WTC11 (cell line): ENCODE data around the gene MAST1. TPM values are rescaled to one million over a fixed set of nuclear protein-coding genes. Genes with fewer than 3 reads are reported as not detected.
A peak's percentile ranks its signal among the peaks of the same experiment; 100 is the strongest.

Experiments
- ATAC-seq: fragments of 200-7000 bp; cut with Tn5 transposase; 2 replicates; pipeline ENCODE4 v1.10.0; 2021; ENCODE audit warnings: mild to moderate bottlenecking, moderate library complexity
- CTCF ChIA-PET: fragments of 300-600 bp; sonication (Branson Sonifier 250); formaldehyde crosslinking; loops from one replicate; lab custom pipeline; 2021; ENCODE audit warnings: antibody characterized with exemption; lab: Charles Lee
- POLR2A ChIA-PET: fragments of 350-600 bp; sonication (Branson Sonifier 250); formaldehyde crosslinking; loops from one replicate; lab custom pipeline; 2021; ENCODE audit warnings: antibody characterized with exemption; lab: Charles Lee
- DNase-seq: peaks from one replicate; pipeline ENCODE4 v3.0.0; 2021; ENCODE audit warnings: low spot score
- H3K27ac Mint-ChIP-seq: 2 replicates; pipeline ENCODE4 v1.8.0; 2021; ENCODE audit warnings: mixed read lengths
- H3K27me3 Mint-ChIP-seq: 2 replicates; pipeline ENCODE4 v1.8.0; 2021; ENCODE audit warnings: low read depth, mild to moderate bottlenecking, moderate library complexity, mixed read lengths
- H3K36me3 Mint-ChIP-seq: 2 replicates; pipeline ENCODE4 v1.8.0; 2021; ENCODE audit warnings: mixed read lengths
- H3K4me1 Mint-ChIP-seq: 2 replicates; pipeline ENCODE4 v1.8.0; 2022; ENCODE audit warnings: mixed read lengths
- H3K4me3 Mint-ChIP-seq: 2 replicates; pipeline ENCODE4 v1.8.0; 2021; ENCODE audit warnings: mild to moderate bottlenecking, moderate library complexity, mixed read lengths
- H3K9me3 Mint-ChIP-seq: 2 replicates; pipeline ENCODE4 v1.8.0; 2021; ENCODE audit warnings: mixed read lengths
- EMX1 ChIP-seq: fragments of 250-450 bp; sonication (Bioruptor Pico); IDR thresholded peaks from 2 replicates; pipeline ENCODE4 v1.8.0; 2021; ENCODE audit warnings: mild to moderate bottlenecking
- FOXK1 ChIP-seq: sonication (generic); formaldehyde crosslinking; IDR thresholded peaks from 2 replicates; pipeline ENCODE4 v1.8.0; 2022; ENCODE audit warnings: mild to moderate bottlenecking, moderate library complexity, missing genetic modification reagents
- GABPB1 ChIP-seq: sonication (generic); formaldehyde crosslinking; IDR thresholded peaks from 2 replicates; pipeline ENCODE4 v1.8.1; 2023; ENCODE audit warnings: mild to moderate bottlenecking, missing genetic modification reagents
- GTF2I ChIP-seq: fragments of 250-450 bp; sonication (Bioruptor Pico); conservative IDR thresholded peaks from 2 replicates; pipeline ENCODE4 v1.4.0; 2021; ENCODE audit warnings: mild to moderate bottlenecking
- NFATC4 ChIP-seq: fragments of 250-450 bp; sonication (Bioruptor Pico); IDR thresholded peaks from 2 replicates; pipeline ENCODE4 v1.9.0; 2021; ENCODE audit warnings: mild to moderate bottlenecking
- NFE2L1 ChIP-seq: sonication (generic); formaldehyde crosslinking; IDR thresholded peaks from 2 replicates; pipeline ENCODE4 v1.8.1; 2023; ENCODE audit warnings: missing genetic modification reagents
- NR1H2 ChIP-seq: sonication (generic); formaldehyde crosslinking; IDR thresholded peaks from 2 replicates; pipeline ENCODE4 v1.9.0; 2021; ENCODE audit warnings: mild to moderate bottlenecking, moderate library complexity, missing genetic modification reagents
- NR2C2 ChIP-seq: sonication (generic); formaldehyde crosslinking; IDR thresholded peaks from 2 replicates; pipeline ENCODE4 v1.8.0; 2022; ENCODE audit warnings: mild to moderate bottlenecking, missing genetic modification reagents
- NR3C1 ChIP-seq: sonication (generic); formaldehyde crosslinking; conservative IDR thresholded peaks from 2 replicates; pipeline ENCODE4 v1.8.1; 2023; ENCODE audit warnings: low read depth, mild to moderate bottlenecking, missing genetic modification reagents
- PRRX2 ChIP-seq: fragments of 250-450 bp; sonication (Bioruptor Pico); IDR thresholded peaks from 2 replicates; pipeline ENCODE4 v1.8.0; 2021; ENCODE audit warnings: mild to moderate bottlenecking
- SMAD3 ChIP-seq: sonication (generic); formaldehyde crosslinking; IDR thresholded peaks from 2 replicates; pipeline ENCODE4 v1.8.0; 2022; ENCODE audit warnings: missing genetic modification reagents, mild to moderate bottlenecking, borderline replicate concordance
- SMAD4 ChIP-seq: sonication (generic); formaldehyde crosslinking; IDR thresholded peaks from 2 replicates; pipeline ENCODE4 v1.8.0; 2022; ENCODE audit warnings: mild to moderate bottlenecking, missing genetic modification reagents
- ZBTB21 ChIP-seq: sonication (generic); formaldehyde crosslinking; IDR thresholded peaks from 2 replicates; pipeline ENCODE4 v1.8.1; 2023; ENCODE audit warnings: mild to moderate bottlenecking, missing genetic modification reagents, borderline replicate concordance
- ZNF121 ChIP-seq: sonication (generic); formaldehyde crosslinking; IDR thresholded peaks from 2 replicates; pipeline ENCODE4 v1.8.0; 2023; ENCODE audit warnings: missing genetic modification reagents
- ZNF317 ChIP-seq: sonication (generic); formaldehyde crosslinking; IDR thresholded peaks from 2 replicates; pipeline ENCODE4 v1.8.1; 2023; ENCODE audit warnings: low read depth, mild to moderate bottlenecking, moderate library complexity, missing genetic modification reagents, borderline replicate concordance
- ZNF423 ChIP-seq: fragments of 250-450 bp; sonication (Bioruptor Pico); IDR thresholded peaks from 2 replicates; pipeline ENCODE4 v2.1.2; 2022; ENCODE audit warnings: mild to moderate bottlenecking, moderate library complexity
- total RNA-seq: library from RNA; stranded (reverse); gene quantifications from 3 replicates; pipeline ENCODE4 v1.2.3, GENCODE V29; 2021
- TF ChIP-seq, protein P1 (sequence below): fragments of 200-600 bp; IDR thresholded peaks from 2 replicates; pipeline ENCODE4 v1.8.0; 2022; ENCODE audit warnings: antibody characterized with exemption
- TF ChIP-seq, protein P2 (sequence below): fragments of 250-450 bp; sonication (Bioruptor Pico); IDR thresholded peaks from 2 replicates; pipeline ENCODE4 v1.9.0; 2021; ENCODE audit warnings: mild to moderate bottlenecking
- TF ChIP-seq, protein P3 (sequence below): fragments of 250-450 bp; sonication (Bioruptor Pico); IDR thresholded peaks from 2 replicates; pipeline ENCODE4 v1.8.0; 2021; ENCODE audit warnings: mild to moderate bottlenecking
- TF ChIP-seq, protein P4 (sequence below): sonication (generic); formaldehyde crosslinking; conservative IDR thresholded peaks from 2 replicates; pipeline ENCODE4 v1.8.1; 2023; ENCODE audit warnings: mild to moderate bottlenecking, low read depth, missing genetic modification reagents, moderate library complexity
- TF ChIP-seq, protein P5 (sequence below): sonication (generic); formaldehyde crosslinking; IDR thresholded peaks from 2 replicates; pipeline ENCODE4 v1.8.0; 2022; ENCODE audit warnings: mild to moderate bottlenecking, missing genetic modification reagents
- TF ChIP-seq, protein P6 (sequence below): sonication (generic); formaldehyde crosslinking; IDR thresholded peaks from 2 replicates; pipeline ENCODE4 v1.8.0; 2022; ENCODE audit warnings: missing genetic modification reagents

MAST1 gene
- total RNA-seq, 1 experiment from 2014 or later = 24.3 TPM

DNA sequence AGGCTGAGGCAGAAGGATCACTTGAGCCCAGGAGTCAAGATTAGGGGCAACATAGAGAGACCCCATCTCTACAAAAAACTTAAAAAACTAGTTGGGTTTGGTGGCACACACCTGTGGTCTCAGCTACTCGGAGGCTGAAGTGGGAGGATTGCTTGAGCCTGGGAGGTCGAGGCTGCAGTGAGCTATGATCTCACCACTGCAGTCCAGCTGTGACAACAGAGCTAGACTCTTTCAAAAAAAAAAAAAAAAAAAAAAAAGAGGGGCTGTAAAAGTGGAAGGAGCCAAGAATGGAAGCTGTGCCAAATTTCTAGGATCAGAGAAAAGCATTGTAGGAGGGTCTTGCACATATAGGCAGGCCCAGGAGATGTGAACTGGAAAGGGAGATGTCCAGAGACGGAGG, 33.4 kb downstream of the MAST1 start:
- DNase-seq = no peak
- POLR2A ChIA-PET = interaction anchor here (0.9 to 3.1 kb wide), 2 partner anchors 10 to 14 kb away, joined by 3 to 18 read pairs; partner anchors contain the start of gene DNASE2
- CTCF ChIA-PET = interaction anchor here (0.6 to 2.5 kb wide), 6 partner anchors 14 to 113 kb away, joined by 3 to 42 read pairs (median 6); no protein-coding TSS in a partner anchor
- H3K36me3 Mint-ChIP-seq = peaks cover 46% of the 10 kb centered on the region
- no peak for ATAC-seq
- no peak for TF ChIP-seq SMAD3
- no peak for TF ChIP-seq NR3C1
- TF ChIP-seq, protein P1, sequence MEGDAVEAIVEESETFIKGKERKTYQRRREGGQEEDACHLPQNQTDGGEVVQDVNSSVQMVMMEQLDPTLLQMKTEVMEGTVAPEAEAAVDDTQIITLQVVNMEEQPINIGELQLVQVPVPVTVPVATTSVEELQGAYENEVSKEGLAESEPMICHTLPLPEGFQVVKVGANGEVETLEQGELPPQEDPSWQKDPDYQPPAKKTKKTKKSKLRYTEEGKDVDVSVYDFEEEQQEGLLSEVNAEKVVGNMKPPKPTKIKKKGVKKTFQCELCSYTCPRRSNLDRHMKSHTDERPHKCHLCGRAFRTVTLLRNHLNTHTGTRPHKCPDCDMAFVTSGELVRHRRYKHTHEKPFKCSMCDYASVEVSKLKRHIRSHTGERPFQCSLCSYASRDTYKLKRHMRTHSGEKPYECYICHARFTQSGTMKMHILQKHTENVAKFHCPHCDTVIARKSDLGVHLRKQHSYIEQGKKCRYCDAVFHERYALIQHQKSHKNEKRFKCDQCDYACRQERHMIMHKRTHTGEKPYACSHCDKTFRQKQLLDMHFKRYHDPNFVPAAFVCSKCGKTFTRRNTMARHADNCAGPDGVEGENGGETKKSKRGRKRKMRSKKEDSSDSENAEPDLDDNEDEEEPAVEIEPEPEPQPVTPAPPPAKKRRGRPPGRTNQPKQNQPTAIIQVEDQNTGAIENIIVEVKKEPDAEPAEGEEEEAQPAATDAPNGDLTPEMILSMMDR = no peak
- H3K27ac Mint-ChIP-seq = no peak overlapping the region
- peaks cover 5% of the 10 kb centered on the region for H3K4me1 Mint-ChIP-seq
- H3K4me3 Mint-ChIP-seq = no peak overlapping the region
- peaks cover 30% of the 10 kb centered on the region for H3K27me3 Mint-ChIP-seq
- H3K9me3 Mint-ChIP-seq = peaks cover 8% of the 10 kb centered on the region

DNA sequence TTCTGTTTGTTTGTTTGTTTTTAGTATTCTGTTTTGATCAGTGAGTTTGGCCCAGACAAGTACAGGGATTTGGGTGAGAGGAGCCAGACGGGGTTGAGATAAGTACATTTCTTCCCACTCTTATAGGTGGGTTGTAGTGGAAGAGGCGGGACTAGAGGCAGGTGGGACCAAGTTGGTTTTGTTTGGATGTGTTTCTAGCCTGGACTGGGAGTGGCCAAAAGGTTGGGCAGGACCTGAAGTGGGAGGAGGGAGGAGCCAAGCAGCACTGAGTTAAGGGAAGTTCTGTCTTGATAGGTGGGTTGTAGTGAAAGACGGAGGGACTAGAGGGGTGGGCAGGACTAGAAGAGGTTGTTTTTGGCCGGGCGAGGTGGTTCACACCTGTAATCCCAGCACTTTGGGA, 33.9 kb downstream of the MAST1 start:
- CTCF ChIA-PET = interaction anchor here (0.6 to 2.5 kb wide), 11 partner anchors 13 to 324 kb away, joined by 3 to 49 read pairs (median 8); partner anchors contain the start of genes BEST2, GCDH and SYCE2
- DNase-seq = no peak
- peaks cover 8% of the 10 kb centered on the region for H3K9me3 Mint-ChIP-seq
- POLR2A ChIA-PET = interaction anchor here (1.2 to 3.1 kb wide), 3 partner anchors 9 to 66 kb away, joined by 4 to 18 read pairs (median 8); partner anchors contain the start of genes DNASE2 and RNASEH2A
- ATAC-seq = no peak
- peaks cover 30% of the 10 kb centered on the region for H3K27me3 Mint-ChIP-seq
- peaks cover 46% of the 10 kb centered on the region for H3K36me3 Mint-ChIP-seq
- no peak overlapping the region for H3K4me3 Mint-ChIP-seq
- TF ChIP-seq GABPB1 (CRISPR knock-in tag) (no peak), ZNF423 (no peak), ZNF121 (no peak), GTF2I (CRISPR knock-in tag) (no peak), PRRX2 (CRISPR knock-in tag) (no peak), SMAD4 (CRISPR knock-in tag) (no peak), NFE2L1 (CRISPR knock-in tag) (no peak), NR2C2 (CRISPR knock-in tag) (no peak), NR1H2 (CRISPR knock-in tag) (no peak), NFATC4 (CRISPR knock-in tag) (no peak), FOXK1 (CRISPR knock-in tag) (no peak), ZBTB21 (no peak), EMX1 (CRISPR knock-in tag) (no peak), ZNF317 (no peak)
- TF ChIP-seq, protein P2, sequence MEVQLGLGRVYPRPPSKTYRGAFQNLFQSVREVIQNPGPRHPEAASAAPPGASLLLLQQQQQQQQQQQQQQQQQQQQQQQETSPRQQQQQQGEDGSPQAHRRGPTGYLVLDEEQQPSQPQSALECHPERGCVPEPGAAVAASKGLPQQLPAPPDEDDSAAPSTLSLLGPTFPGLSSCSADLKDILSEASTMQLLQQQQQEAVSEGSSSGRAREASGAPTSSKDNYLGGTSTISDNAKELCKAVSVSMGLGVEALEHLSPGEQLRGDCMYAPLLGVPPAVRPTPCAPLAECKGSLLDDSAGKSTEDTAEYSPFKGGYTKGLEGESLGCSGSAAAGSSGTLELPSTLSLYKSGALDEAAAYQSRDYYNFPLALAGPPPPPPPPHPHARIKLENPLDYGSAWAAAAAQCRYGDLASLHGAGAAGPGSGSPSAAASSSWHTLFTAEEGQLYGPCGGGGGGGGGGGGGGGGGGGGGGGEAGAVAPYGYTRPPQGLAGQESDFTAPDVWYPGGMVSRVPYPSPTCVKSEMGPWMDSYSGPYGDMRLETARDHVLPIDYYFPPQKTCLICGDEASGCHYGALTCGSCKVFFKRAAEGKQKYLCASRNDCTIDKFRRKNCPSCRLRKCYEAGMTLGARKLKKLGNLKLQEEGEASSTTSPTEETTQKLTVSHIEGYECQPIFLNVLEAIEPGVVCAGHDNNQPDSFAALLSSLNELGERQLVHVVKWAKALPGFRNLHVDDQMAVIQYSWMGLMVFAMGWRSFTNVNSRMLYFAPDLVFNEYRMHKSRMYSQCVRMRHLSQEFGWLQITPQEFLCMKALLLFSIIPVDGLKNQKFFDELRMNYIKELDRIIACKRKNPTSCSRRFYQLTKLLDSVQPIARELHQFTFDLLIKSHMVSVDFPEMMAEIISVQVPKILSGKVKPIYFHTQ (CRISPR knock-in tag) = no peak
- TF ChIP-seq, protein P3, sequence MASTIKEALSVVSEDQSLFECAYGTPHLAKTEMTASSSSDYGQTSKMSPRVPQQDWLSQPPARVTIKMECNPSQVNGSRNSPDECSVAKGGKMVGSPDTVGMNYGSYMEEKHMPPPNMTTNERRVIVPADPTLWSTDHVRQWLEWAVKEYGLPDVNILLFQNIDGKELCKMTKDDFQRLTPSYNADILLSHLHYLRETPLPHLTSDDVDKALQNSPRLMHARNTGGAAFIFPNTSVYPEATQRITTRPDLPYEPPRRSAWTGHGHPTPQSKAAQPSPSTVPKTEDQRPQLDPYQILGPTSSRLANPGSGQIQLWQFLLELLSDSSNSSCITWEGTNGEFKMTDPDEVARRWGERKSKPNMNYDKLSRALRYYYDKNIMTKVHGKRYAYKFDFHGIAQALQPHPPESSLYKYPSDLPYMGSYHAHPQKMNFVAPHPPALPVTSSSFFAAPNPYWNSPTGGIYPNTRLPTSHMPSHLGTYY (CRISPR knock-in tag) = no peak
- TF ChIP-seq, protein P4, sequence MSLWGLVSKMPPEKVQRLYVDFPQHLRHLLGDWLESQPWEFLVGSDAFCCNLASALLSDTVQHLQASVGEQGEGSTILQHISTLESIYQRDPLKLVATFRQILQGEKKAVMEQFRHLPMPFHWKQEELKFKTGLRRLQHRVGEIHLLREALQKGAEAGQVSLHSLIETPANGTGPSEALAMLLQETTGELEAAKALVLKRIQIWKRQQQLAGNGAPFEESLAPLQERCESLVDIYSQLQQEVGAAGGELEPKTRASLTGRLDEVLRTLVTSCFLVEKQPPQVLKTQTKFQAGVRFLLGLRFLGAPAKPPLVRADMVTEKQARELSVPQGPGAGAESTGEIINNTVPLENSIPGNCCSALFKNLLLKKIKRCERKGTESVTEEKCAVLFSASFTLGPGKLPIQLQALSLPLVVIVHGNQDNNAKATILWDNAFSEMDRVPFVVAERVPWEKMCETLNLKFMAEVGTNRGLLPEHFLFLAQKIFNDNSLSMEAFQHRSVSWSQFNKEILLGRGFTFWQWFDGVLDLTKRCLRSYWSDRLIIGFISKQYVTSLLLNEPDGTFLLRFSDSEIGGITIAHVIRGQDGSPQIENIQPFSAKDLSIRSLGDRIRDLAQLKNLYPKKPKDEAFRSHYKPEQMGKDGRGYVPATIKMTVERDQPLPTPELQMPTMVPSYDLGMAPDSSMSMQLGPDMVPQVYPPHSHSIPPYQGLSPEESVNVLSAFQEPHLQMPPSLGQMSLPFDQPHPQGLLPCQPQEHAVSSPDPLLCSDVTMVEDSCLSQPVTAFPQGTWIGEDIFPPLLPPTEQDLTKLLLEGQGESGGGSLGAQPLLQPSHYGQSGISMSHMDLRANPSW (CRISPR knock-in tag) = no peak
- TF ChIP-seq, protein P5, sequence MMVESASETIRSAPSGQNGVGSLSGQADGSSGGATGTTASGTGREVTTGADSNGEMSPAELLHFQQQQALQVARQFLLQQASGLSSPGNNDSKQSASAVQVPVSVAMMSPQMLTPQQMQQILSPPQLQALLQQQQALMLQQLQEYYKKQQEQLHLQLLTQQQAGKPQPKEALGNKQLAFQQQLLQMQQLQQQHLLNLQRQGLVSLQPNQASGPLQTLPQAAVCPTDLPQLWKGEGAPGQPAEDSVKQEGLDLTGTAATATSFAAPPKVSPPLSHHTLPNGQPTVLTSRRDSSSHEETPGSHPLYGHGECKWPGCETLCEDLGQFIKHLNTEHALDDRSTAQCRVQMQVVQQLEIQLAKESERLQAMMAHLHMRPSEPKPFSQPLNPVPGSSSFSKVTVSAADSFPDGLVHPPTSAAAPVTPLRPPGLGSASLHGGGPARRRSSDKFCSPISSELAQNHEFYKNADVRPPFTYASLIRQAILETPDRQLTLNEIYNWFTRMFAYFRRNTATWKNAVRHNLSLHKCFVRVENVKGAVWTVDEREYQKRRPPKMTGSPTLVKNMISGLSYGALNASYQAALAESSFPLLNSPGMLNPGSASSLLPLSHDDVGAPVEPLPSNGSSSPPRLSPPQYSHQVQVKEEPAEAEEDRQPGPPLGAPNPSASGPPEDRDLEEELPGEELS (CRISPR knock-in tag) = no peak
- TF ChIP-seq, protein P6, sequence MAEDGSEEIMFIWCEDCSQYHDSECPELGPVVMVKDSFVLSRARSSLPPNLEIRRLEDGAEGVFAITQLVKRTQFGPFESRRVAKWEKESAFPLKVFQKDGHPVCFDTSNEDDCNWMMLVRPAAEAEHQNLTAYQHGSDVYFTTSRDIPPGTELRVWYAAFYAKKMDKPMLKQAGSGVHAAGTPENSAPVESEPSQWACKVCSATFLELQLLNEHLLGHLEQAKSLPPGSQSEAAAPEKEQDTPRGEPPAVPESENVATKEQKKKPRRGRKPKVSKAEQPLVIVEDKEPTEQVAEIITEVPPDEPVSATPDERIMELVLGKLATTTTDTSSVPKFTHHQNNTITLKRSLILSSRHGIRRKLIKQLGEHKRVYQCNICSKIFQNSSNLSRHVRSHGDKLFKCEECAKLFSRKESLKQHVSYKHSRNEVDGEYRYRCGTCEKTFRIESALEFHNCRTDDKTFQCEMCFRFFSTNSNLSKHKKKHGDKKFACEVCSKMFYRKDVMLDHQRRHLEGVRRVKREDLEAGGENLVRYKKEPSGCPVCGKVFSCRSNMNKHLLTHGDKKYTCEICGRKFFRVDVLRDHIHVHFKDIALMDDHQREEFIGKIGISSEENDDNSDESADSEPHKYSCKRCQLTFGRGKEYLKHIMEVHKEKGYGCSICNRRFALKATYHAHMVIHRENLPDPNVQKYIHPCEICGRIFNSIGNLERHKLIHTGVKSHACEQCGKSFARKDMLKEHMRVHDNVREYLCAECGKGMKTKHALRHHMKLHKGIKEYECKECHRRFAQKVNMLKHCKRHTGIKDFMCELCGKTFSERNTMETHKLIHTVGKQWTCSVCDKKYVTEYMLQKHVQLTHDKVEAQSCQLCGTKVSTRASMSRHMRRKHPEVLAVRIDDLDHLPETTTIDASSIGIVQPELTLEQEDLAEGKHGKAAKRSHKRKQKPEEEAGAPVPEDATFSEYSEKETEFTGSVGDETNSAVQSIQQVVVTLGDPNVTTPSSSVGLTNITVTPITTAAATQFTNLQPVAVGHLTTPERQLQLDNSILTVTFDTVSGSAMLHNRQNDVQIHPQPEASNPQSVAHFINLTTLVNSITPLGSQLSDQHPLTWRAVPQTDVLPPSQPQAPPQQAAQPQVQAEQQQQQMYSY (CRISPR knock-in tag) = no peak
- peaks cover under 1% of the 10 kb centered on the region; the same call in 1 of the 2 replicates for H3K4me1 Mint-ChIP-seq
- H3K27ac Mint-ChIP-seq = peak overlapping the region; percentile 47; the same call in 1 of the 2 replicates
